ENCODE results near the gene CFAP410. TPM values are rescaled to one million over a fixed set of nuclear protein-coding genes. Genes with fewer than 3 reads are reported as not detected.

The CFAP410 gene
- total and polyA plus RNA-seq, 7 donors: 8.3 to 13.7 (median 10.1) TPM

- H3K27ac ChIP-seq: no peak overlapping the region
- H3K27me3 ChIP-seq (ENCODE audit: insufficient read depth in 3 of 3, low read length in 2 of 3): no peaks in the 10 kb centered on the region
- ATAC-seq (no peak), DNase-seq (no peak)
- no peaks in the 10 kb centered on the region for H3K4me1 ChIP-seq
- TF ChIP-seq, protein P1, sequence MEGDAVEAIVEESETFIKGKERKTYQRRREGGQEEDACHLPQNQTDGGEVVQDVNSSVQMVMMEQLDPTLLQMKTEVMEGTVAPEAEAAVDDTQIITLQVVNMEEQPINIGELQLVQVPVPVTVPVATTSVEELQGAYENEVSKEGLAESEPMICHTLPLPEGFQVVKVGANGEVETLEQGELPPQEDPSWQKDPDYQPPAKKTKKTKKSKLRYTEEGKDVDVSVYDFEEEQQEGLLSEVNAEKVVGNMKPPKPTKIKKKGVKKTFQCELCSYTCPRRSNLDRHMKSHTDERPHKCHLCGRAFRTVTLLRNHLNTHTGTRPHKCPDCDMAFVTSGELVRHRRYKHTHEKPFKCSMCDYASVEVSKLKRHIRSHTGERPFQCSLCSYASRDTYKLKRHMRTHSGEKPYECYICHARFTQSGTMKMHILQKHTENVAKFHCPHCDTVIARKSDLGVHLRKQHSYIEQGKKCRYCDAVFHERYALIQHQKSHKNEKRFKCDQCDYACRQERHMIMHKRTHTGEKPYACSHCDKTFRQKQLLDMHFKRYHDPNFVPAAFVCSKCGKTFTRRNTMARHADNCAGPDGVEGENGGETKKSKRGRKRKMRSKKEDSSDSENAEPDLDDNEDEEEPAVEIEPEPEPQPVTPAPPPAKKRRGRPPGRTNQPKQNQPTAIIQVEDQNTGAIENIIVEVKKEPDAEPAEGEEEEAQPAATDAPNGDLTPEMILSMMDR (IDR thresholded peaks at IDR 0.05): no peak
- WGBS, 3 donors: 92 to 94% (median 92%) methylated on average over 21 to 22 of the region's 22 CpGs
- intact Hi-C loops (cut with DNase I): no loop called here
- peaks cover 0 to 43% of the 10 kb centered on the region in 2 donors for H3K36me3 ChIP-seq (ENCODE audit: insufficient read depth in 1 of 2, low read depth in 1 of 2)
- H3K4me3 ChIP-seq: no peak overlapping the region
- H3K9me3 ChIP-seq: no peaks in the 10 kb centered on the region
Observed at GRCh38 chr21:44317871-44318270, 21.3 kb downstream of the CFAP410 start.

DNA sequence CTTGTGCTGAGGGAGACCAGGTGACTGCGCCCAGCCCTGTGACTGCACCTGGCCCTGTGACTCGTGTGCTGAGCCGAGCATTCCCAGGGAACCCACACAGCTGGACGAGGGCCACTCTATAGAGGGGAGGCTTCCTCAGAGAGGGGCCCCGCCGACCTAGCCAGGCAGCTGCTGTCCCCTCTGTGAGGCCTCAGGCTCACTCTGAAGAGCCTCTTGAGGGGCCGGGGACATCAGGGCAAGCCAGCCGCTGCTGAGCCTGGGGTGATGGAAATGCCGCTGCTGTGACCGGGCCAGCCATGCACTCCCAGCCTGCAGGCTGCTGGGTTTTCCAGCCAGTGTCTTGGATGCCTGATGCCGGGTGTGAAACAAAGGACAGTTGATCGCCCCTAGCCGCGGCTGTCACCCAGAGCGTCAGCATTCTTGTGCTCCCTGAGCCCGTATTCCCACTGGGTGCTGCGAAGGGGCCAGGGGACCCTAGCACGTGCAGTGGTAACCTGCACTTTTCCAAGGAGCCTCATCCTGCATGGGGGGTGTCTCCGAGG is 21.9 kb downstream of the CFAP410 start:
- Histone ChIP-seq H3K27me3 (ENCODE audit: insufficient read depth in 3 of 3, low read length in 2 of 3) (no peaks in the 10 kb centered on the region), H3K9me3 (no peaks in the 10 kb centered on the region), H3K36me3 (ENCODE audit: insufficient read depth in 1 of 2, low read depth in 1 of 2) (peaks cover 0 to 45% of the 10 kb centered on the region in 2 donors), H3K4me3 (no peak overlapping the region), H3K27ac (no peak overlapping the region), H3K4me1 (no peaks in the 10 kb centered on the region)
- ATAC-seq (no peak), DNase-seq (no peak)
- 87 to 91% (median 90%) methylated on average over 19 of the region's 19 CpGs for whole genome bisulfite sequencing, 3 donors
- intact Hi-C loops (cut with DNase I): no loop called here
- TF ChIP-seq, protein P1 (IDR thresholded peaks at IDR 0.05): no peak

GRCh38 chr21:44316277-44316900 is 22.8 kb downstream of the CFAP410 start:
- H3K4me3 ChIP-seq: no peak overlapping the region
- no peaks in the 10 kb centered on the region for H3K4me1 ChIP-seq
- ATAC-seq: no peak
- intact Hi-C loops (cut with DNase I): no loop called here
- TF ChIP-seq, protein P1 (IDR thresholded peaks at IDR 0.05): no peak
- H3K27ac ChIP-seq: no peak overlapping the region
- H3K9me3 ChIP-seq: no peaks in the 10 kb centered on the region
- no peak for DNase-seq
- H3K27me3 ChIP-seq (ENCODE audit: insufficient read depth in 3 of 3, low read length in 2 of 3): no peaks in the 10 kb centered on the region
- H3K36me3 ChIP-seq (ENCODE audit: insufficient read depth in 1 of 2, low read depth in 1 of 2): peaks cover 0 to 46% of the 10 kb centered on the region in 2 donors
- WGBS, 3 donors: 92 to 93% (median 93%) methylated on average over 26 to 27 of the region's 27 CpGs

GRCh38 chr21:44315691-44316203 is 23.4 kb downstream of the CFAP410 start:
- TF ChIP-seq, protein P1 (IDR thresholded peaks at IDR 0.05): no peak
- no peaks in the 10 kb centered on the region for H3K27me3 ChIP-seq (ENCODE audit: insufficient read depth in 3 of 3, low read length in 2 of 3)
- no peak for DNase-seq
- H3K4me1 ChIP-seq: no peaks in the 10 kb centered on the region
- H3K27ac ChIP-seq: no peak overlapping the region
- peaks cover 0 to 50% of the 10 kb centered on the region in 2 donors for H3K36me3 ChIP-seq (ENCODE audit: insufficient read depth in 1 of 2, low read depth in 1 of 2)
- WGBS, 3 donors: 88 to 91% (median 90%) methylated on average over 15 to 16 of the region's 16 CpGs
- ATAC-seq: no peak
- intact Hi-C loops (cut with DNase I): no loop called here
- no peaks in the 10 kb centered on the region for H3K9me3 ChIP-seq
- no peak overlapping the region for H3K4me3 ChIP-seq

Data from psoas muscle (tissue), 8 donors.